ENCODE results near the gene ISLR. TPM values are rescaled to one million over a fixed set of nuclear protein-coding genes. Genes with fewer than 3 reads are reported as not detected.

ISLR gene
- total and polyA plus RNA-seq, 2 experiments from 2014 or later = 125 to 127 TPM

DNA sequence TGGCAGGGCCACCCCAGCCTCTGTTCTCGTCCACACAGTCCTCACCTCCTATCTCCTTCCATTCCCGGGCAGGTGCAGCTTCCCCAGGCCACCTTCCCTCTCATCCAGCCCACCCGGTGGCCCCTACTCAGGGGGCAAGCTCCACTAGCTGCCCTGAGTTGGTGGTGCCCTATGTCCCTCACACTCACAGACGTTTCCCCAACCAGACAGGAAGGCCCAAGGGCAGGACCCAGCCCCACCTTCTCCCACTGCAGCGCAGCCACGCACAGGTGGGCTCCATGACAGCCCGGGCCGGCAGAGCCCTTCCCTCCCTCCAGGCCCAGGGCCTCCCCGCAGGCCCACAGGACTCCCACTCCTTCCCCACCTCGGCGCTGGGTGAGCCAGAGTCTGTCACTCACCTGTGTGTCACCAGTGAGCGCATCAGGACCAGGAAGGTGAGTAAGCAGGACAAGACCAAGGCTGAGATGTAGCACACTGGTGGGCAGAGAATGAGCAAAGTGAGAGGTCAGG, 11.1 kb downstream of the ISLR start:
- DNase-seq = no peak
- Histone ChIP-seq H3K4me2 (ENCODE audit: unreplicated experiment) (no peak overlapping the region), H3F3A (ENCODE audit: insufficient read depth) (peaks cover 5% of the 10 kb centered on the region; the same call in 1 of the 2 replicates), H3K4me3 (no peak overlapping the region), H4K20me1 (ENCODE audit: insufficient read depth) (no peaks in the 10 kb centered on the region), H3K27me3 (replicated peaks; ENCODE audit: insufficient read depth) (no peaks in the 10 kb centered on the region), H3K9me2 (ENCODE audit: insufficient read depth) (no peaks in the 10 kb centered on the region), H3K27ac (no peak overlapping the region), H3K79me2 (ENCODE audit: insufficient read depth) (no peaks in the 10 kb centered on the region), H3K9me3 (ENCODE audit: low read depth) (no peaks in the 10 kb centered on the region), H3K4me1 (ENCODE audit: insufficient read depth) (peaks cover 24% of the 10 kb centered on the region), H3K9ac (no peak overlapping the region), H2AFZ (no peak overlapping the region), H3K36me3 (ENCODE audit: low read depth) (no peaks in the 10 kb centered on the region)
- TF ChIP-seq EZH2 (IDR thresholded peaks at IDR 0.05; ENCODE audit: insufficient read depth, poor library complexity, severe bottlenecking) (no peak), EZH2phosphoT487 (IDR thresholded peaks at IDR 0.05; ENCODE audit: insufficient read depth, low read depth) (no peak)
- in situ Hi-C loops (cut with MboI) = no loop called here
- WGBS, 2 experiments (ENCODE audit: low coverage in 1 of 2, low lambda C conversion rate in 2 of 2, missing lambda C conversion rate in 2 of 2) = 82 to 83% methylated on average over 8 to 12 of the region's 12 CpGs

DNA sequence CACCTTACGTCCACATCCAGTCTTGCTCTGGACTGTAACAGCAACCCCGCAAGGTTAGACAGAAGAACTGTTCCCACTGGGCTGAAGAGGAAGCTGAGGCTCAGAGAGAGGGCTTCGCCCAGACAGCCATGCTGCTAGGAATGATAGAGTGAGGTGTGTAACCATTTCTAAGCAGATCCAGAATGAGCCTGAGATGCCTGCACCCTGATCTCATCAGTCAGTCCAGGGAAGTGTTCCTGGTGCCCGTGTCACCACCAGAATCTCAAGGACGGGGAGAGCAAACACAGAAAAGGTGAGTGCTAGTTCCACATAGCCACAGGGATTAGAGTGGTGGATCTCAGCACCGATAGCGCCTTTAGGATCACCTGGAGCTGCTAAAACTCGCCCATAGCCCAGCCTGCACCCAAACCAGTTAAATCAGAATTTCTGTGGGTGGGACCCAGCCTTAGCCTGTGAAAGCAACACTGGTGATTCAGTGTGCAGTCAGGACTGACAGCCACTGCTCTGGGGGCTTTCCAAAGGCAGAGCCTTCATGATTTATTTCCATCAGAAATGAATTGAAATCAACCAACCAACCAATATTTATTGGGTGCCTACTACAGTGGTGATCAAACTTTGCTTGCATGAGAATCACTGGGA, 12.3 kb downstream of the ISLR start:
- Histone ChIP-seq H3K27me3 (replicated peaks; ENCODE audit: insufficient read depth) (no peaks in the 10 kb centered on the region), H3K4me1 (ENCODE audit: insufficient read depth) (peaks cover 12% of the 10 kb centered on the region), H3F3A (ENCODE audit: insufficient read depth) (peaks cover 5% of the 10 kb centered on the region; the same call in 1 of the 2 replicates), H3K4me2 (ENCODE audit: unreplicated experiment) (no peak overlapping the region), H4K20me1 (ENCODE audit: insufficient read depth) (no peaks in the 10 kb centered on the region), H3K36me3 (ENCODE audit: low read depth) (no peaks in the 10 kb centered on the region), H3K79me2 (ENCODE audit: insufficient read depth) (no peaks in the 10 kb centered on the region), H2AFZ (no peak overlapping the region), H3K9me2 (ENCODE audit: insufficient read depth) (no peaks in the 10 kb centered on the region), H3K9ac (no peak overlapping the region), H3K9me3 (ENCODE audit: low read depth) (no peaks in the 10 kb centered on the region), H3K27ac (no peak overlapping the region; the same call in 1 of the 2 replicates), H3K4me3 (no peak overlapping the region)
- peak; percentile 64 for DNase-seq
- in situ Hi-C loops (cut with MboI) = no loop called here
- TF ChIP-seq EZH2 (IDR thresholded peaks at IDR 0.05; ENCODE audit: insufficient read depth, poor library complexity, severe bottlenecking) (no peak), EZH2phosphoT487 (IDR thresholded peaks at IDR 0.05; ENCODE audit: insufficient read depth, low read depth) (no peak)
- 75 to 78% methylated on average over 8 of the region's 8 CpGs for WGBS, 2 experiments (ENCODE audit: low coverage in 1 of 2, low lambda C conversion rate in 2 of 2, missing lambda C conversion rate in 2 of 2)

DNA sequence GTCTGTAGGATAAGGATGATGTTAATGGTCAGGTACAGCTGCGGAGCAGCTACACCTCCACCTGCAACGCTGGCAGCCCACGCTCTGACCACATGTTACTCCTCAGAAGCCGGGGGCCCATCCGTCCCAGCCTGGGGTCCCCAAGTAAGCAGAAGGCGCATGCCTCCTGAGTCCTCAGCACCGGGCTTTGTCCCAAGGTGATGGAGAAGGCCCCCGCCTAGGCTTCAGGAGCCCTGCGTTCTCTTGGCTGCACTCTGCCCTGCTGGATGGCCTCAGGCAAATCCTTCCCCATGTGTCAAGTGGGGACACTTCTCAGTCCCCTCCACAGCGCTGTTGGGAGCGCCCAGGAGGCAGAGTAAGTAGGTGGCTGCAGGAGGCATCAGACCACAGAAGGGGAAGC, 14.7 kb downstream of the ISLR start:
- Histone ChIP-seq H3K4me1 (ENCODE audit: insufficient read depth) (peaks cover 18% of the 10 kb centered on the region), H3K4me3 (no peak overlapping the region), H3K36me3 (ENCODE audit: low read depth) (no peaks in the 10 kb centered on the region), H3F3A (ENCODE audit: insufficient read depth) (peaks cover 11% of the 10 kb centered on the region), H4K20me1 (ENCODE audit: insufficient read depth) (no peaks in the 10 kb centered on the region), H3K27ac (no peak overlapping the region), H3K9me2 (ENCODE audit: insufficient read depth) (no peaks in the 10 kb centered on the region), H3K9me3 (ENCODE audit: low read depth) (no peaks in the 10 kb centered on the region), H2AFZ (no peak overlapping the region), H3K79me2 (ENCODE audit: insufficient read depth) (no peaks in the 10 kb centered on the region), H3K4me2 (ENCODE audit: unreplicated experiment) (no peak overlapping the region), H3K27me3 (replicated peaks; ENCODE audit: insufficient read depth) (no peaks in the 10 kb centered on the region), H3K9ac (no peak overlapping the region)
- 91% methylated on average over 11 of the region's 11 CpGs for WGBS, 2 experiments (ENCODE audit: low coverage in 1 of 2, low lambda C conversion rate in 2 of 2, missing lambda C conversion rate in 2 of 2)
- no peak for DNase-seq
- TF ChIP-seq EZH2 (IDR thresholded peaks at IDR 0.05; ENCODE audit: insufficient read depth, poor library complexity, severe bottlenecking) (no peak), EZH2phosphoT487 (IDR thresholded peaks at IDR 0.05; ENCODE audit: insufficient read depth, low read depth) (no peak)
- in situ Hi-C loops (cut with MboI) = no loop called here

DNA sequence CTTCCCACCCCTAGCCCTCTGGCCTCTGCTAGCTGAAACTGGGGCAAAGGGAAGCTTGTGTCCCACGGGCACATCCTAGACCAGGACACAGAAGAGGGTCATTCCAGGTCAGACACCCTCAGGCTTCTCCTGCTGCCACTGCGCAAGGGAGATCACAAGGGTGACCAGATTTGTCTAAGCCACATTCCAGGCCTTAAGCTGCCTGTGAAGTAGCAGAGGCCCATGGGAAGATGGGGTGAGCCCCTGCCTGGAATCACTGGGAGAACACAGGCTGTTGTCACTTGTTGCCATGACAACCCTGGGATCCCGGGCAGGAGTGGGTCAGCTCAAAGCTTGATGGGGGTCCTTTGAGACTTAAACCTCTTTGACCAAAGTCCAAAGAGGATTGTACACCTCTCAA, 18.3 kb downstream of the ISLR start:
- no peak overlapping the region for H3K4me2 ChIP-seq (ENCODE audit: unreplicated experiment)
- peaks cover 35% of the 10 kb centered on the region for H3F3A ChIP-seq (ENCODE audit: insufficient read depth)
- TF ChIP-seq EZH2 (IDR thresholded peaks at IDR 0.05; ENCODE audit: insufficient read depth, poor library complexity, severe bottlenecking) (no peak), EZH2phosphoT487 (IDR thresholded peaks at IDR 0.05; ENCODE audit: insufficient read depth, low read depth) (no peak)
- WGBS, 2 experiments (ENCODE audit: low coverage in 1 of 2, low lambda C conversion rate in 2 of 2, missing lambda C conversion rate in 2 of 2) = 64 to 71% methylated on average over 3 of the region's 3 CpGs
- no peak overlapping the region for H3K27ac ChIP-seq
- no peaks in the 10 kb centered on the region for H3K9me3 ChIP-seq (ENCODE audit: low read depth)
- no peaks in the 10 kb centered on the region for H3K27me3 ChIP-seq (replicated peaks; ENCODE audit: insufficient read depth)
- DNase-seq = no peak
- no peaks in the 10 kb centered on the region for H3K79me2 ChIP-seq (ENCODE audit: insufficient read depth)
- no peak overlapping the region for H3K4me3 ChIP-seq
- H3K9me2 ChIP-seq (ENCODE audit: insufficient read depth) = no peaks in the 10 kb centered on the region
- no peaks in the 10 kb centered on the region for H3K36me3 ChIP-seq (ENCODE audit: low read depth)
- H3K9ac ChIP-seq = no peak overlapping the region
- H2AFZ ChIP-seq = no peak overlapping the region
- H4K20me1 ChIP-seq (ENCODE audit: insufficient read depth) = no peaks in the 10 kb centered on the region
- in situ Hi-C loops (cut with MboI) = no loop called here
- H3K4me1 ChIP-seq (ENCODE audit: insufficient read depth) = peaks cover 30% of the 10 kb centered on the region
